ENCODE data around the gene OR6P1.

The OR6P1 gene

DNA sequence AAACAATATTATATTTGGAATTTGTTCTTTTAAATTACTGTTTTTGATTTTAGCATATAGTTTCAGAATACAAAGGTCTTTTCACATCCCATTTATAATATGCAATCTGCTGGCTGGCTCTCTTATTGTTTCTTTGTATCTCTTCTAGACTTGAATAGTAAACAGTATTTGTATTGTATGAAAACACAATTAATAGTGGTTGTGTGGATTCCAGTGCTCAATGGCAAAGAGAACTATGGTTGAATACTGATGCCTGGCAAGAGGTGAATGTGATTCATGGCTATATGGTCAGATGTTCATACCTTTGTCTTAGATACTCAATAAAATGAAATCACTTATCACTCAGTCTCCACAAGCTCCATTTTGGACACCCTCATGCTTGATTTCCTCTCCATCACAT, 53.4 kb downstream of the OR6P1 start:
- DNase-seq (ENCODE audit: low read depth), result no peak

Measured in stimulated activated CD8-positive, alpha-beta memory T cell treated with anti-CD3 and anti-CD28 coated beads, Interleukin-7, amount 100 ng/mL, for 24 hours (primary cell).